Ishikawa (cell line): ENCODE data around the gene UBN1.

Source experiments
- CEBPB ChIP-seq: IDR thresholded peaks from 2 replicates; pipeline ENCODE4 v1.6.1; 2012
- CREB1 ChIP-seq: IDR thresholded peaks from 2 replicates; pipeline ENCODE4 v1.6.1; 2012; ENCODE audit warnings: low read depth
- EGR1 ChIP-seq: IDR thresholded peaks from 2 replicates; pipeline ENCODE4 v1.6.1; 2012
- EP300 ChIP-seq: IDR thresholded peaks from 2 replicates; pipeline ENCODE4 v1.6.1; 2012; ENCODE audit warnings: borderline replicate concordance
- FOXM1 ChIP-seq: IDR thresholded peaks from 2 replicates; pipeline ENCODE4 v1.6.1; 2012; ENCODE audit warnings: low read depth, borderline replicate concordance
- MAX ChIP-seq: IDR thresholded peaks from 2 replicates; pipeline ENCODE4 v1.6.1; 2012
- NFIC ChIP-seq: IDR thresholded peaks from 2 replicates; pipeline ENCODE4 v1.6.1; 2012
- RAD21 ChIP-seq: IDR thresholded peaks from 2 replicates; pipeline ENCODE4 v1.6.1; 2012; ENCODE audit warnings: low read depth
- REST ChIP-seq: IDR thresholded peaks from 2 replicates; pipeline ENCODE4 v1.6.1; 2012; ENCODE audit warnings: low read depth, mild to moderate bottlenecking
- TAF1 ChIP-seq: IDR thresholded peaks from 2 replicates; pipeline ENCODE4 v1.6.1; 2012; ENCODE audit warnings: low read depth, mild to moderate bottlenecking
- TCF12 ChIP-seq: IDR thresholded peaks from 2 replicates; pipeline ENCODE4 v1.6.1; 2012; ENCODE audit warnings: low read depth
- TEAD4 ChIP-seq: IDR thresholded peaks from 2 replicates; pipeline ENCODE4 v1.6.1; 2012
- YY1 ChIP-seq: IDR thresholded peaks from 2 replicates; pipeline ENCODE4 v1.6.1; 2012; ENCODE audit warnings: low read depth
- ZBTB7A ChIP-seq: IDR thresholded peaks from 2 replicates; pipeline ENCODE4 v1.6.1; 2012; ENCODE audit warnings: low read depth
- TF ChIP-seq, protein P1 (sequence below): IDR thresholded peaks from 2 replicates; pipeline ENCODE4 v1.6.1; 2012

The UBN1 gene

DNA sequence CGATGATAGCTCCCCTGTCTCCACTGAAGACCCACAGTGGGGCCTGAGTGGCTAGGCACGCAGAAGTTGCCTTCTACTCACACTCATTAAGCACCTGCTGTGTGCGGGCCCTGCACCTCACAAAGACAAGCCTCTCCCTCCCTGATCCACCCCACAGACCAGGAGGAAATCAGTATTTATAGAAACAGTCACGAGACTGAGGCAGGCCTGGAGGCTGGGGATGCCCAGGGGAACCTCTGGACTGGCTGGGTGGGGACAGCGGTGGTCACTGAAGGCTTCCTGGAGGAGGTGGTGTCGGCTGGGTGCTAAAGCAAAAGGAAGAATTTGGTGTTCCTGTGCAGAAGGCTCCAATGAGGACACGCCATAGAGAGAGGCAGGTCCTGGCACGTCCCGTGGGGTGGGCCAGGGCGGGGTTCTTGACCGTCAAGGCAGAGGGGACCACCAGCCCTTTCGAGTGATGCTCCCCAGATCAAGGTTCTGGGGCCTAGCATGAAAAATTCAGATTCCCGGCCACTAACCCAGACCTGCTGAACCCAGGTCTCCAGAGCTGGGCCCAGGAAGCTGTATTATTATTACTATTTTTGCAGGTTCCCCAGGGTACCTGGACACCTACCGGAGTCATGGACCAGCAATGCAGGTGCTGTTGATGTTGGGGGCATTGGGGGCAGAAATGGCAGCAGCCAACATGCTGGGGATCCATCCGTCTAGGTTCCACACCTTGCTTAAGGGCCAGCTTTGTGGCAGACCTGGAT, 66.7 kb downstream of the UBN1 start:
- TF ChIP-seq TCF12 (no peak), TAF1 (no peak), MAX (no peak), CREB1 (no peak), EP300 (no peak), YY1 (no peak)
- TF ChIP-seq, protein P1, sequence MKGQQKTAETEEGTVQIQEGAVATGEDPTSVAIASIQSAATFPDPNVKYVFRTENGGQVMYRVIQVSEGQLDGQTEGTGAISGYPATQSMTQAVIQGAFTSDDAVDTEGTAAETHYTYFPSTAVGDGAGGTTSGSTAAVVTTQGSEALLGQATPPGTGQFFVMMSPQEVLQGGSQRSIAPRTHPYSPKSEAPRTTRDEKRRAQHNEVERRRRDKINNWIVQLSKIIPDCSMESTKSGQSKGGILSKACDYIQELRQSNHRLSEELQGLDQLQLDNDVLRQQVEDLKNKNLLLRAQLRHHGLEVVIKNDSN, result no peak

DNA sequence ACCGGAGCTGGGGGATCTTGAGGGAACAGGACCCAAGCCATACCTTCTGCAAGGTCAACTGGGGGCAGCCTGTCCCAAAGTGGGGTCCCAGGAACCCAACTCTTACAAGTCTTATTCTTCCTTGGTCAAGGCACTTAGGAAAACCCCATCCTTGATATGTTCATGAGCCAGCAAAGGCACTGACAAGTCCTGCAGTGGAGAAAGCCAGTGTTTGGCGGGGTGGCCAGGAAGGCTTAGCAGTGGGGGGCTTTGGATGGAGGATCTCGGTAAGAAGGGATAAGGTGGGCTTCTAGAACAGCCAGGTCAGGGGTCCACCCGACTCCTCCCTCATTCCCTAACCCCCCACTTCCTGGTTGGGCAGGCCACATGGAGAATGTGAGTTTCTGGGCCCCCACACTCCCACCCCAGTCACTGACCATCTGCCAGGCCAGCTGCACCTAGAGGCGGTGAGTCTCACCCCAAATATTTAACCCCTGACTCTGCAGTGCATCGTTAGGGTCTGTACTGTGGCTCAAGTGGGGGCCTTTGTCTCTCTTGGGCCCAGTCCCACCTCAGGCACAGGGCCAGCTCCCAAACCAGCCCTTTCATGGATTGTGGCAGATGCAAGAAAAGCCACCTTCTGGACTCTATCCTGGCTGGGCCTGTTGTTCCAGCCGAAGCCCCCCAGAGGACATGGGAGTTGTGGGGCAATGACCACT, 67.4 kb downstream of the UBN1 start:
- no peak for TF ChIP-seq ZBTB7A
- no peak for TF ChIP-seq REST
- no peak for TF ChIP-seq MAX
- TF ChIP-seq TAF1, result no peak
- TF ChIP-seq FOXM1, result no peak
- TF ChIP-seq RAD21, result no peak

GRCh38 chr16:4915226-4915761, 68.0 kb downstream of the UBN1 start:
- TF ChIP-seq FOXM1 (no peak), MAX (no peak), ZBTB7A (no peak), NFIC (no peak), TCF12 (no peak), YY1 (no peak), TEAD4 (no peak)
- TF ChIP-seq, protein P1, result no peak

GRCh38 chr16:4917117-4917516, 69.8 kb downstream of the UBN1 start:
- no peak for TF ChIP-seq EP300
- no peak for TF ChIP-seq TEAD4
- no peak for TF ChIP-seq RAD21
- no peak for TF ChIP-seq REST
- no peak for TF ChIP-seq TCF12
- TF ChIP-seq ZBTB7A, result no peak
- TF ChIP-seq CEBPB, result no peak
- TF ChIP-seq EGR1, result no peak
- TF ChIP-seq CREB1, result no peak
- TF ChIP-seq, protein P1, result no peak
- TF ChIP-seq MAX, result no peak
- no peak for TF ChIP-seq TAF1
- TF ChIP-seq YY1, result no peak
- no peak for TF ChIP-seq NFIC
- TF ChIP-seq FOXM1, result no peak

GRCh38 chr16:4918781-4919251, 71.5 kb downstream of the UBN1 start:
- TF ChIP-seq YY1 (peak; percentile 83), MAX (peak; percentile 93), EP300 (peak; percentile 98), TCF12 (peak; percentile 99), TAF1 (no peak), RAD21 (peak; percentile 39; the same call in 1 of the 2 replicates), CEBPB (peak; percentile 70), ZBTB7A (0 out of 2 replicates have a peak, but pooled peaks have one; percentile 21), REST (no peak), TEAD4 (peak; percentile 100), NFIC (peak; percentile 97), FOXM1 (peak; percentile 94), CREB1 (no peak), EGR1 (no peak)
- TF ChIP-seq, protein P1, result no peak
